ENCODE data around the gene SETDB1.

SETDB1 gene

DNA sequence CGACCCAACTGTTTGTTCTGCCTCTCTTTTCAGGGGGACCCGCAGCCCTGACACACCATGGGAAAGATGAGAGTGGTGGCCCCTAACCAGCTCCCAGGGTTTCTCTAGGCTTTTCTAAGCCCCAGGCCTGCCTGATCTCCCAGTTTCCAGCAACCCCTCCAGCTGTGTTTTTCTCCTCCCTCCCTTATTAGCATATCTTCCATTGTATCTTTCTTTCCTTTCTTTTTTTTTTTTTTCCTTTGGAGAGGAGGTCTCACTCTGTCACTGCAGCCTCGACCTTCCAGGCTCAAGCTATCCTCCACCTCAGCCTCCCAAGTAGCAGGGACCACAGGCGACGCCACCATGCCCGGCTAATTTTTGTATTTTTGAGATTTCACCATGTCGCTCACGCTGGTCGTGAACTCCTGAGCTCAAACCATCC, 50.2 kb downstream of the SETDB1 start:
- no peak for DNase-seq (ENCODE audit: low spot score)

GRCh38 chr1:150976879-150977694, 50.9 kb downstream of the SETDB1 start:
- DNase-seq (ENCODE audit: low spot score) = peak; percentile 50

DNA sequence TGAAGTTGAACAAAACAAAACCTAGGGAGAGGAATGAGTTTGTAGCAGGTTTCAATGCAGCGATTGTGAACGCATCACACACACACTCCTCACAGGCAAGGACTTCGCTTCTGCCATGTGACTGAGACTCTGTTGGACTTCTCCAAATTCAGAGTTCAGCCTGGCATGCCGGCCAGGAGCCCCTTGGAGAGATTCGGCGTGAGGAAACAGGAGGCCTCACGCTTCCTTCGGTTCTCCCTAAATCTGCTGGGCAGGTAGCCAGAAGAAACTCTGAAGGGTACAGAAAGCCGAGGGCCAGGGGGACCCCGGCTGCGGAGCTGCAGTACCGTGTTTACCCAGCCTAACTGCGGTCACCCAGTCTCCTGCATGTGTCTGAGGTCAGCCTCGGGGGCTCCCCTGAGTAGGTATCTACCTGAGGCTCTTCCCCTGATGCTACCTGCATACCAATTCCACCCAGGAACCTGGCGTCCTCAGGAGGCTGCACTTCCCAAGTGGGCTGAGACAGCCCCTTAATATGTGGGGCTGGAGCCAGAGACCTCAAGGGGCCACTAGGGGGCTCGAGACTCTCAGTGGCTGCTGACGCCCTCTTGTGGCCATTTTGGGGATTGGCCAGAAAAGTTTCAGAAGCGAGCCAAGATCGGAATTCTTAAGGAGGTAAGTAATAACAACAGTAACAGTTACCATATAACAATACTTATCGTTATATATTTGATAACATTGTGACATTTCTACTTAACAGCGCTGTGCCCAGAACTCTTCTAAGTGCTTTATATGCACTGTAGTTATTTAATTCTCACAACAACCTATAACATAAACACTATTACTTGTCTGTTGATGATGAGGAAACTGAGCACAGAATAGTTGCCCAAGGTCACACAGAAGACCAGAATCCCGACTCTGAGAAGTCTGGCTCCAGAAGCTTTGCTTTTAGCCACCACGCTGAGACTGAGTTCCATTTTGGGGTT, 53.2 kb downstream of the SETDB1 start:
- peak; percentile 91 for DNase-seq (ENCODE audit: low spot score)

- peak; percentile 42 for DNase-seq (ENCODE audit: low spot score)
These were observed 55.1 kb downstream of the SETDB1 start for GRCh38 chr1:150981177-150981804.

- peak; percentile 35 for DNase-seq (ENCODE audit: low spot score)
These were observed 55.9 kb downstream of the SETDB1 start, which contains the start of gene ANXA9 for GRCh38 chr1:150981805-150982712. TSS of gene ANXA9 (plus strand) at chr1:150982292. CDS start at chr1:150983106, 814 bp downstream.

GRCh38 chr1:150985179-150985825, 59.1 kb downstream of the SETDB1 start:
- DNase-seq (ENCODE audit: low spot score) = no peak

GRCh38 chr1:150987924-150988323, 61.8 kb downstream of the SETDB1 start:
- no peak for DNase-seq (ENCODE audit: low spot score)

DNA sequence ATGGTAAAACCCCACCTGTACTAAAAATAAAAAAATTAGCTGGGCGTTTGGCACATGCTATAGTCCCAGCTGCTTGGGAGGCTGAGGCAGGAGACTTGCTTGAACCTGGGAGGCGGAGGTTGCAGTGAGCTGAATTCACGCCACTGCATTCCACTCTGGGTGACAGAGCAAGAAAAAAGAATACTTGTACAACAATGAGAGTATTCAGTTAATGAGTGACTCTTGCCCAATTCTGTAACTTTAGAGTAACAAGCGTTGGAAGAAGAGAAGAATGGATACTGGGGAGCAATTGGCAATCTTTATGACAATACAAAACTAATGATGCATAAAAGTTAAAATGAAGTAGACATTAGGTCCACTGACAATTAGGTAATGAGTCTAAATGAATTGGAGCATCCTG, 66.5 kb downstream of the SETDB1 start:
- DNase-seq (ENCODE audit: low spot score) = no peak

- no peak for DNase-seq (ENCODE audit: low spot score)
These were observed 68.1 kb downstream of the SETDB1 start for GRCh38 chr1:150994248-150994647.

DNA sequence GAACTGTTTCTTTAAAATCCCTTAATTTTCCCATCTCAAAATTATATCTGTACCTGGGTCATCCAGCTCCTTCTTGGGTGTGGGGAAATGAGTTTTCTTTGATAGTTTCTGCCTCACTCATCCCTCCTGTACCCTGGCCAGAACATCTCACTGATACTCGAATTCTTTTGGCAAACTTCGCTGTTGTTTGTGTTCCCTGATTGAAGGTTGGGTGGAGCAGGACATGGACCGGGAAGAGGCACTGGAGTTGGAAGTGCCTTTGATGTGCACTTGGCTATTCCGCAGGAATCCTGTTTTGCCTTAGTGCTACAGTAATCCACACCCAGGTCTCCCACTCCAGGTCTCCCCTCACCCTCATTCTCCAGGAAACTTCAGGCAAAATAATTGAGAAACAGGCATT, 69.3 kb downstream of the SETDB1 start:
- no peak for DNase-seq (ENCODE audit: low spot score)

GRCh38 chr1:150995896-150996295, 69.7 kb downstream of the SETDB1 start:
- DNase-seq (ENCODE audit: low spot score) = no peak

- DNase-seq (ENCODE audit: low spot score) = no peak
These were observed 71.1 kb downstream of the SETDB1 start for GRCh38 chr1:150997126-150997872.

DNA sequence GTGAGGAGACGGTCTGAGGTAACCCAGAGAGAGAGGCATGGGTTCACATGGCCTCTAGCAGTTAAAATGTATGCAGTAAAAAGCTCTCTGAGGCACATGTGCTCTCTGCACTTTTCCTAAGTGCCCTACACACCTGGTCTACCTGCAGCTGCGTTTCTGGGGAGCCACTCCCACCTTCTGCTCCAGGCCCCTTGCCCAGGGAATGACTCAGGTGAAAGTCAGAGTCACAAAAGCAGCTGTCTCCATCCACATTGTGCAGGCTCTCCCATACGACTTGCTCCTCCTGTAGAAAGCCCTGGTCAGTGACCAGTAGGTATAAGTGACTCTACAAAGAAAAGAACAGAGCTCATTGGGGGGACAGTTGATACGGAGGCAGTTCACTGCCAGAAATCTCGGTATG, 71.8 kb downstream of the SETDB1 start:
- no peak for DNase-seq (ENCODE audit: low spot score)

DNA sequence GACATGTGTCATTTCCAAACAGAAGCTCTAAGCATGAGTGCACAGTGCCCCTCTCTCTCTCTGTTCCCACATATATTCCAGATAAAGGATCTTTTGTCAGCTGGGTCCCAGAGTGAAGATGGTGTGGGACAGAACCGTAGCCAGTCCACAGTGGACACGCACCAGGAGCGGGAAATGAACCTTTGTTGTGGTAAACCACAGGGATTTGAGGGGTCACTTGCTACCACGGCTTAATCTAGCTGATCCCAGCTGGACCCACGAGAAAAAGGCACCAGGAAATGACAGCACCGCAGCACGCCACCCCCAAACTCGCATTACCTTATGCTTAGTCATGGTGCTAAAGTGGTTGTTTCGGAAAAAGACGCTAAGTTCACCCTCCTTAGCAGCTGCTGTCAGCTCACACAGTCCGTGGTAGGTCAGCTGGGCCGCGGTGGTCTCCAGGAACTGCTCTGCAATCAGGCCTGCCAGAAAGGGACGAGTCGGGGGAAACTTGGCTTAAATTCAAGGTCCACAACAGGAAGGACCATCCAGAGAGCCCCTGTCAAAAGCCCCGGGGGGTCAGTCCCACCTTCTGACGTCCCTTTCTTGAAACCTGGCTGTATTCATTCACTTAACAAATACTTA, 73.0 kb downstream of the SETDB1 start:
- peak; percentile 37 for DNase-seq (ENCODE audit: low spot score)

DNA sequence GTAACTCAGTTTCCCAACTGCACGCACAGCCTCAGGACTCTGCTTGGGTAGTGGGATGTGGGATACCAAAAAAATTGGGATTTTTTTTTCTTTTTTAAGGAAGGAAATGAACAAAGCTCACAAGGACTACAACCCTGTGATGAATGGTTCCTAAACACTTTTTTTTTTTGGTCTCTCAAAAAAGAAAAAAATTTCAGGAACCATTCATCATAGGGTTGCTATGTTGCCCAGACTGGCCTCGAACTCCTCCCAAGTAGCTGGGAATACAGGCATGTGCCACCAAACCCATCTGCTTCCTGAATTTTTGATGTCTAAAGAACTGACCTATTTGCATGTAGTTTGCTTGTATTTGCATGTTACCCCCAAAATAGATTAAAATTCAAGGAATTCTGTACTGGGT, 73.8 kb downstream of the SETDB1 start:
- no peak for DNase-seq (ENCODE audit: low spot score)

GRCh38 chr1:151000408-151000807, 74.2 kb downstream of the SETDB1 start:
- no peak for DNase-seq (ENCODE audit: low spot score)

- no peak for DNase-seq (ENCODE audit: low spot score)
These were observed 75.4 kb downstream of the SETDB1 start for GRCh38 chr1:151001602-151002001.

DNA sequence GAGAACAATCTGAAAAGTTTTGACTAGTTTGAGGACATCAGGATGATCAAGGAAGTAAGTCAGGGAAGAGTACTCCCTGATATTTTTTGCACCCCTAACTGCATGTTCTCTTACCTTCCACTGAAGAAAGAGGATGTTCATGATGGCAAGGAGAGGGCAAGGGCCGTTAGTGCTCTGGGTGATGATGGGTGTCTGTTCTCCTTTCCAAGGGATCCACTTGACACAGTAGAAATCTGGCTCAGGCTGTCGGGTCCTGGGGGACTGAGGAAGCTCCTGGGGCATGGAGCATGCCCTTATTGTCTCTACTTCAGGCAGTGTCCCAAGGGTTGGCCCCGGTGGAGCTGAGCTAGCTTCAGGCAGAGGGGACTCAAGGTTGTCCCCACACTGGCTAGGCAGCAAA, 75.9 kb downstream of the SETDB1 start:
- DNase-seq (ENCODE audit: low spot score) = no peak

DNA sequence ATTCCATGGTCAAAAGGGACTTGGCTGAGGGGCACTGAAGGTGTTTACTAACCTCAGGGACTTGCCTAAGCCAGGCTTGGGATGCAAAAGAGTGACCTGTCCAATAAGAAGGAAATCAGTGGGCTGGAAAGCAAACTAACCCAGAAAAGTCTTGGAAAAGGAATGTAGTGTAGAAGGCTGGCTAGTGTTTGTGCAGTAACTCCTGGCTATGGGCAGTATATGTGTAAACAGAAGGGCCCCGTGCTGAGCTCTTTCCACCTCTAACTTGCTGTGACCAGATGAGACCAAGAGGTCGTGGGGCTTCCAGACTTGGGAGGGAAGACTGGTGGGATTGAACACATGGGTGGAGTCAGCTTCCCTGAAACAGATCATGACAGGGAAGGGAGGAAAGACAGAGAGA, 76.4 kb downstream of the SETDB1 start:
- no peak for DNase-seq (ENCODE audit: low spot score)

DNA sequence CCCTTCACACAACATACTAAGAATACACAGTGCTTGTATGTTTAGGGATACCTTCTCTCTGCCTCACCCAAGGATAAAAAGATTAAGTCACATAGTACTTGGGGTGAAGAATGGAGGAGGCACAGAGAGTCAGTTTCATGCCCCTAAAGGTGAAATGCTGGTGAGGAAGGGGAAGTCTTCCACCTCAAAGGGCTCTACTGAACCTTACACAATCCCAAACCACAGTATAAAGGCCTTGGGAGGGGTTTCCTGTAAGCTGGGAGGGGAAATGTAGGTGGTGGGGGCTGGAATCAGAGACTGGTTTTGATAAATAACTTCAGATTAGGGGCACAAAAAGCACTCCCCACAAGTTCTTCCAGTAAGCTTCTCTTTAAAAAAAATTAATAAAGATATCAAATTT, 77.0 kb downstream of the SETDB1 start:
- DNase-seq (ENCODE audit: low spot score) = no peak

All from AG20443 (cell line).